Neural cell (in vitro differentiated cells): ENCODE data around the gene KRTAP10-10. TPM values are rescaled to one million over a fixed set of nuclear protein-coding genes. Genes with fewer than 3 reads are reported as not detected.
"Not testable (repeated sequence)": the region's sequence is repeated elsewhere in the genome, so short reads cannot be mapped to it uniquely, and the experiment has no call there.

Experiments used
- H2AFZ ChIP-seq: fragments of 200-600, 300-800 bp; sonication (generic), shearing (Covaris generic); 2 replicates; pipeline ENCODE4 v1.6.0; 2014; ENCODE audit warnings: low read depth, mild to moderate bottlenecking, antibody characterized with exemption, low read length, moderate library complexity
- H3F3A ChIP-seq: fragments of 200-600 bp; shearing (Covaris generic); 2 replicates; pipeline ENCODE4 v1.6.1; 2016; ENCODE audit warnings: mild to moderate bottlenecking, moderate library complexity, mixed read lengths, antibody characterized with exemption, low read length; ENCODE audit not compliant: insufficient read depth, poor library complexity, severe bottlenecking
- H3K27ac ChIP-seq: fragments of 200-600, 300-800 bp; sonication (generic), shearing (Covaris generic); 2 replicates; pipeline ENCODE4 v1.5.1; 2014; ENCODE audit warnings: mild to moderate bottlenecking, low read length, moderate library complexity
- H3K27me3 ChIP-seq: fragments of 300-800, 200-600 bp; sonication (generic), shearing (Covaris generic); 2 replicates; pipeline ENCODE4 v1.6.0; 2014; ENCODE audit warnings: mild to moderate bottlenecking, low read depth, low read length, moderate library complexity; ENCODE audit not compliant: insufficient read depth
- H3K36me3 ChIP-seq: fragments of 300-800, 200-600 bp; sonication (generic), shearing (Covaris generic); 2 replicates; pipeline ENCODE4 v1.5.1; 2014; ENCODE audit warnings: mild to moderate bottlenecking, antibody characterized with exemption, low read length, moderate library complexity; ENCODE audit not compliant: insufficient read depth
- H3K4me2 ChIP-seq: fragments of 300-800, 200-600 bp; sonication (generic), shearing (Covaris generic); 2 replicates; pipeline ENCODE4 v1.6.0; 2014; ENCODE audit warnings: mild to moderate bottlenecking, low read length
- H3K4me3 ChIP-seq: fragments of 300-800, 200-600 bp; sonication (generic), shearing (Covaris generic); 2 replicates; pipeline ENCODE4 v1.5.1; 2014; ENCODE audit warnings: mild to moderate bottlenecking, low read length, moderate library complexity
- H3K79me2 ChIP-seq: fragments of 200-600 bp; shearing (Covaris generic); replicated peaks from 2 replicates; pipeline ENCODE4 v1.6.0; 2014; ENCODE audit warnings: mild to moderate bottlenecking, low read length, moderate library complexity; ENCODE audit not compliant: insufficient read depth
- H3K9ac ChIP-seq: fragments of 300-800, 200-600 bp; sonication (generic), shearing (Covaris generic); 2 replicates; pipeline ENCODE4 v1.6.1; 2016; ENCODE audit warnings: mild to moderate bottlenecking, low read length, mixed read lengths
- H3K9me2 ChIP-seq: fragments of 200-600 bp; shearing (Covaris generic); 2 replicates; pipeline ENCODE4 v1.6.1; 2016; ENCODE audit warnings: mild to moderate bottlenecking, low read length, mixed read lengths; ENCODE audit not compliant: insufficient read depth
- H3K9me3 ChIP-seq: fragments of 200-600, 300-800 bp; sonication (generic), shearing (Covaris generic); 2 replicates; pipeline ENCODE4 v1.6.1; 2016; ENCODE audit warnings: mild to moderate bottlenecking, mixed run types, low read length, moderate library complexity, mixed read lengths
- H4K20me1 ChIP-seq: fragments of 200-600 bp; shearing (Covaris generic); 2 replicates; pipeline ENCODE4 v1.6.1; 2016; ENCODE audit warnings: mild to moderate bottlenecking, mixed run types; ENCODE audit not compliant: insufficient read depth
- EP300 ChIP-seq: fragments of 450-650 bp; conservative IDR thresholded peaks from 2 replicates; pipeline ENCODE4 v1.6.1; 2014; ENCODE audit warnings: antibody characterized with exemption, mild to moderate bottlenecking, moderate library complexity; ENCODE audit not compliant: poor library complexity, severe bottlenecking
- EZH2 ChIP-seq: fragments of 200-600, 300-800 bp; shearing (Covaris generic), sonication (generic); IDR thresholded peaks from 2 replicates; pipeline ENCODE4 v1.6.1; 2014; ENCODE audit warnings: antibody characterized with exemption, low read length, borderline replicate concordance, mild to moderate bottlenecking; ENCODE audit not compliant: insufficient read depth, poor library complexity, severe bottlenecking
- MXI1 ChIP-seq: fragments of 450-650 bp; conservative IDR thresholded peaks from 2 replicates; pipeline ENCODE4 v1.6.1; 2014; ENCODE audit warnings: antibody characterized with exemption, mild to moderate bottlenecking; ENCODE audit not compliant: poor library complexity, severe bottlenecking
- POLR2AphosphoS5 ChIP-seq: IDR thresholded peaks from 2 replicates; pipeline ENCODE4 v1.6.1; 2012
- RAD21 ChIP-seq: fragments of 450-650 bp; conservative IDR thresholded peaks from 2 replicates; pipeline ENCODE4 v1.6.1; 2014; ENCODE audit warnings: antibody characterized with exemption, mild to moderate bottlenecking, moderate library complexity
- SMC3 ChIP-seq: fragments of 450-650 bp; conservative IDR thresholded peaks from 2 replicates; pipeline ENCODE4 v1.6.1; 2014; ENCODE audit warnings: antibody characterized with exemption, mild to moderate bottlenecking, moderate library complexity; ENCODE audit not compliant: poor library complexity
- TAF1 ChIP-seq: IDR thresholded peaks from 2 replicates; pipeline ENCODE4 v1.6.1; 2012; ENCODE audit warnings: low read depth
- polyA plus RNA-seq: library from polyadenylated mRNA; depleted of rRNA; stranded (reverse); fragments of >200 nt; gene quantifications from 2 replicates; pipeline ENCODE4 v1.2.3, GENCODE V29; 2014
- TF ChIP-seq, protein P1 (sequence below): fragments of 450-650 bp; IDR thresholded peaks from 2 replicates; pipeline ENCODE4 v1.5.1; 2014; ENCODE audit warnings: antibody characterized with exemption, mild to moderate bottlenecking, moderate library complexity; ENCODE audit not compliant: poor library complexity, severe bottlenecking
- TF ChIP-seq, protein P2 (sequence below): IDR thresholded peaks from 2 replicates; pipeline ENCODE4 v1.6.1; 2012; ENCODE audit warnings: borderline replicate concordance

KRTAP10-10 gene
- polyA plus RNA-seq, 1 donor from 2014 or later, result not detected

DNA sequence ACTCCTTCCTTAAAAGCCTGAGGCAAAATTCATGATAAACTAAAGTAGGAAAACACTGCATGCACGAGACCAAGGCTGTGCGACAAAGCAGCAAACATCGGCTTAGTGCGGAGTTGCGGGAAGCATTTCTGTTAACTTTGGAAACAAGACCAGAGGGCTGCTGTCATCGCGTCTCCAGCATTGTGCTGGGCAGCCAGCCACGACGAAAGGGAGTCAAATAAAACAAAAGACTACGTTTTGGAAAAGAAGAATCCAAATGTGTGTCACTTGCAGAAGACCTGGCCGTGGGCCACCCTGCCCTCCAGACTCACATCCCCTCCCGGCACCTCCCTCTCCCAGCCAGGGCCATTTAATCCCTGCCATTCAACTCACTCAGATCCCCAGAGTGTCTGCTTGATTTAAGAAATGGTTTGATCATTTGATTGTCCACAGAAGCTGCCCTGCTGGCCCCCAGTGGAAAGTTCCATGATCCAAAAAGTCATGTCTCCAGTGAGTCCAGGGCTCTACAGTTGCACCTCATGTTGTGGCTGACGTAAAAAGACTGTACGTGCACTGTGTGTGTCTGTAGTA lies 6.7 kb downstream of the KRTAP10-10 start:
- TF ChIP-seq, protein P1, sequence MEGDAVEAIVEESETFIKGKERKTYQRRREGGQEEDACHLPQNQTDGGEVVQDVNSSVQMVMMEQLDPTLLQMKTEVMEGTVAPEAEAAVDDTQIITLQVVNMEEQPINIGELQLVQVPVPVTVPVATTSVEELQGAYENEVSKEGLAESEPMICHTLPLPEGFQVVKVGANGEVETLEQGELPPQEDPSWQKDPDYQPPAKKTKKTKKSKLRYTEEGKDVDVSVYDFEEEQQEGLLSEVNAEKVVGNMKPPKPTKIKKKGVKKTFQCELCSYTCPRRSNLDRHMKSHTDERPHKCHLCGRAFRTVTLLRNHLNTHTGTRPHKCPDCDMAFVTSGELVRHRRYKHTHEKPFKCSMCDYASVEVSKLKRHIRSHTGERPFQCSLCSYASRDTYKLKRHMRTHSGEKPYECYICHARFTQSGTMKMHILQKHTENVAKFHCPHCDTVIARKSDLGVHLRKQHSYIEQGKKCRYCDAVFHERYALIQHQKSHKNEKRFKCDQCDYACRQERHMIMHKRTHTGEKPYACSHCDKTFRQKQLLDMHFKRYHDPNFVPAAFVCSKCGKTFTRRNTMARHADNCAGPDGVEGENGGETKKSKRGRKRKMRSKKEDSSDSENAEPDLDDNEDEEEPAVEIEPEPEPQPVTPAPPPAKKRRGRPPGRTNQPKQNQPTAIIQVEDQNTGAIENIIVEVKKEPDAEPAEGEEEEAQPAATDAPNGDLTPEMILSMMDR, result no peak
- TF ChIP-seq MXI1 (no peak), EZH2 (no peak), SMC3 (no peak), TAF1 (no peak), EP300 (no peak), POLR2AphosphoS5 (no peak)
- TF ChIP-seq, protein P2, sequence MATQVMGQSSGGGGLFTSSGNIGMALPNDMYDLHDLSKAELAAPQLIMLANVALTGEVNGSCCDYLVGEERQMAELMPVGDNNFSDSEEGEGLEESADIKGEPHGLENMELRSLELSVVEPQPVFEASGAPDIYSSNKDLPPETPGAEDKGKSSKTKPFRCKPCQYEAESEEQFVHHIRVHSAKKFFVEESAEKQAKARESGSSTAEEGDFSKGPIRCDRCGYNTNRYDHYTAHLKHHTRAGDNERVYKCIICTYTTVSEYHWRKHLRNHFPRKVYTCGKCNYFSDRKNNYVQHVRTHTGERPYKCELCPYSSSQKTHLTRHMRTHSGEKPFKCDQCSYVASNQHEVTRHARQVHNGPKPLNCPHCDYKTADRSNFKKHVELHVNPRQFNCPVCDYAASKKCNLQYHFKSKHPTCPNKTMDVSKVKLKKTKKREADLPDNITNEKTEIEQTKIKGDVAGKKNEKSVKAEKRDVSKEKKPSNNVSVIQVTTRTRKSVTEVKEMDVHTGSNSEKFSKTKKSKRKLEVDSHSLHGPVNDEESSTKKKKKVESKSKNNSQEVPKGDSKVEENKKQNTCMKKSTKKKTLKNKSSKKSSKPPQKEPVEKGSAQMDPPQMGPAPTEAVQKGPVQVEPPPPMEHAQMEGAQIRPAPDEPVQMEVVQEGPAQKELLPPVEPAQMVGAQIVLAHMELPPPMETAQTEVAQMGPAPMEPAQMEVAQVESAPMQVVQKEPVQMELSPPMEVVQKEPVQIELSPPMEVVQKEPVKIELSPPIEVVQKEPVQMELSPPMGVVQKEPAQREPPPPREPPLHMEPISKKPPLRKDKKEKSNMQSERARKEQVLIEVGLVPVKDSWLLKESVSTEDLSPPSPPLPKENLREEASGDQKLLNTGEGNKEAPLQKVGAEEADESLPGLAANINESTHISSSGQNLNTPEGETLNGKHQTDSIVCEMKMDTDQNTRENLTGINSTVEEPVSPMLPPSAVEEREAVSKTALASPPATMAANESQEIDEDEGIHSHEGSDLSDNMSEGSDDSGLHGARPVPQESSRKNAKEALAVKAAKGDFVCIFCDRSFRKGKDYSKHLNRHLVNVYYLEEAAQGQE, result no peak
- H3K9me3 ChIP-seq, result peaks cover 4% of the 10 kb centered on the region
- H3F3A ChIP-seq, result no peaks in the 10 kb centered on the region
- H3K79me2 ChIP-seq, result no peaks in the 10 kb centered on the region
- no peak overlapping the region for H3K27ac ChIP-seq
- H3K27me3 ChIP-seq, result no peaks in the 10 kb centered on the region
- no peak overlapping the region for H3K9ac ChIP-seq
- H2AFZ ChIP-seq, result no peak overlapping the region
- H3K4me3 ChIP-seq, result no peak overlapping the region
- no peaks in the 10 kb centered on the region for H3K9me2 ChIP-seq
- no peaks in the 10 kb centered on the region for H3K36me3 ChIP-seq
- H4K20me1 ChIP-seq, result no peaks in the 10 kb centered on the region
- H3K4me2 ChIP-seq, result no peak overlapping the region

DNA sequence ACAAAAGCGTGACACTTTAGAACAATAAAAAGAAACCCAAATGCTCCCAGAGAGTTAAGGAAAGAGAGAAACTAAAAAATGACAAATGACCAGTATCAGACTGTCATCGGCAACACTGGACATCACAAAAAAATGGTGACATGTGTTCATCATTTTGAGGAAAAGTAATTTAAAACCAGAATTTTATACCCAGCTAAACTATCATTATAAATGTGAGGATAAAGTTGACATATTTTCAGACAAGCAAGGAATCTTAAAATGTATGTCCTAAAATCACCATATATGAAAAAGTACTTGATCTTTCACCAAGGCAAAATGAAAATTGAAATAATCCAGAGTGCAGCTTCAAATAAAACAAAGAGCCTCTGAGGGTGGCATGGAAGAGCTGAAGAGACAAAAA lies 7.7 kb downstream of the KRTAP10-10 start:
- no peak overlapping the region for H3K4me3 ChIP-seq
- no peak overlapping the region for H3K9ac ChIP-seq
- no peaks in the 10 kb centered on the region for H3K36me3 ChIP-seq
- H3K4me2 ChIP-seq, result no peak overlapping the region
- no peaks in the 10 kb centered on the region for H3K9me2 ChIP-seq
- no peak overlapping the region for H3K27ac ChIP-seq
- H3K27me3 ChIP-seq, result no peaks in the 10 kb centered on the region
- H4K20me1 ChIP-seq, result no peaks in the 10 kb centered on the region
- H2AFZ ChIP-seq, result no peak overlapping the region
- no peaks in the 10 kb centered on the region for H3F3A ChIP-seq
- peaks cover 4% of the 10 kb centered on the region for H3K9me3 ChIP-seq
- TF ChIP-seq EP300, result no peak
- TF ChIP-seq RAD21, result no peak
- TF ChIP-seq, protein P2, result no peak
- TF ChIP-seq, protein P1, result no peak
- no peak for TF ChIP-seq POLR2AphosphoS5
- TF ChIP-seq EZH2, result no peak
- no peak for TF ChIP-seq MXI1
- TF ChIP-seq SMC3, result no peak
- no peak for TF ChIP-seq TAF1
- H3K79me2 ChIP-seq, result no peaks in the 10 kb centered on the region

DNA sequence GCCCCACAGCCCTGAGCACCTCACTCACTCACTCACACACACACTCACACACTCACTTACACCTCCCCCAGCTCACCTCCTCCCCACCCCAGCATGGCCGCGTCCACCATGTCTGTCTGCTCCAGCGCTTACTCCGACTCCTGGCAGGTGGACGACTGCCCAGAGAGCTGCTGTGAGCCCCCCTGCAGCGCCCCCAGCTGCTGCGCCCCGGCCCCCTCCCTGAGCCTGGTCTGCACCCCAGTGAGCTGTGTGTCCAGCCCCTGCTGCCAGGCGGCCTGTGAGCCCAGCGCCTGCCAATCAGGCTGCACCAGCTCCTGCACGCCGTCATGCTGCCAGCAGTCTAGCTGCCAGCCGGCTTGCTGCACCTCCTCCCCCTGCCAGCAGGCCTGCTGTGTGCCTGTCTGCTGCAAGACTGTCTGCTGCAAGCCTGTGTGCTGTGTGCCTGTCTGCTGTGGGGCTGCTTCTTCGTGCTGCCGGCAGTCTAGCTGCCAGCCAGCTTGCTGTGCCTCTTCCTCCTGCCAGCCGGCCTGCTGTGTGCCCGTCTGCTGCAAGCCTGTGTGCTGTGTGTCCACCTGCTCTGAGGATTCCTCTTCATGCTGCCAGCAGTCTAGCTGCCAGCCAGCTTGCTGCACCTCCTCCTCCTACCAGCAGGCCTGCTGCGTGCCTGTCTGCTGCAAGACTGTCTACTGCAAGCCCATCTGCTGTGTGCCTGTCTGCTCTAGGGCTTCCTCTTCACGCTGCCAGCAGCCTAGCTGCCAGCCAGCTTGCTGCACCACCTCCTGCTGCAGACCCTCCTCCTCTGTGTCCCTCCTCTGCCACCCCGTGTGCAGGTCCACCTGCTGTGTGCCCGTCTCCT lies 9.4 kb downstream of the KRTAP10-10 start, which contains the start of gene KRTAP10-11:
Gene KRTAP10-11 (plus strand): TSS at position 49 of the 856 bp plus-strand sequence. CDS start 45 bp downstream, at position 94.
- H3F3A ChIP-seq, H3K36me3 ChIP-seq, H4K20me1 ChIP-seq, H3K9ac ChIP-seq, H3K4me3 ChIP-seq, H3K9me3 ChIP-seq, H3K4me2 ChIP-seq, H2AFZ ChIP-seq, H3K79me2 ChIP-seq, H3K27me3 ChIP-seq, H3K27ac ChIP-seq, H3K9me2 ChIP-seq: not testable (repeated sequence)
